UCSD-AML1 (cell line): ENCODE results near the gene PTPRN2.

ENCODE experiments used
- DNase-seq: peaks from one replicate; lab custom pipeline; 2025; ENCODE audit not compliant: unreplicated experiment; lab: John Stamatoyannopoulos, UW

The PTPRN2 gene

GRCh38 chr7:157640144-157640543 is 947.5 kb downstream of the PTPRN2 start:
- no peak for DNase-seq

- DNase-seq, result no peak
Observed at GRCh38 chr7:157638563-157638962, 949.1 kb downstream of the PTPRN2 start.

GRCh38 chr7:157637216-157637949 is 950.2 kb downstream of the PTPRN2 start:
- no peak for DNase-seq

DNA sequence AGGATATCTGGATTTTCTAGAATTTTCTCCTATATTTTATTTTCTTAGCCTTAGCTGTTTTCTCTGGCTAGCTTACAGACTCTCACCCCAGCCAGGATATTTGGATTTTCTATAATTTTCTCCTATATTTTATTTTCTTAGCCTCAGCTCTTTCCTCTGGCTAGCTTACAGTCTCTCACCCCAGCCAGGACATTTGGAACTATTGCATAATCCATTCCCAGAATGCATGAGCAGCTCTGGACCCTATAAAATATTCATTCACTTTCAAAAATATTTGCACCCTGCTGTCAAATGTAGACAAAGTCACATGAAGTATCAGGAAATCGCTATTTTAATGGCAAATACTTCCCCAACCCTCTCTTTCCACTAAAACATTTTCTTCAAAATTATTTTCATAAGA is 952.0 kb downstream of the PTPRN2 start:
- DNase-seq, result no peak

GRCh38 chr7:157635148-157635500 is 952.5 kb downstream of the PTPRN2 start:
- no peak for DNase-seq

GRCh38 chr7:157634401-157635147 is 953.0 kb downstream of the PTPRN2 start:
- DNase-seq, result no peak

GRCh38 chr7:157633465-157634185 is 954.0 kb downstream of the PTPRN2 start:
- no peak for DNase-seq

- DNase-seq, result no peak
Observed at GRCh38 chr7:157630301-157630853, 957.2 kb downstream of the PTPRN2 start.

DNA sequence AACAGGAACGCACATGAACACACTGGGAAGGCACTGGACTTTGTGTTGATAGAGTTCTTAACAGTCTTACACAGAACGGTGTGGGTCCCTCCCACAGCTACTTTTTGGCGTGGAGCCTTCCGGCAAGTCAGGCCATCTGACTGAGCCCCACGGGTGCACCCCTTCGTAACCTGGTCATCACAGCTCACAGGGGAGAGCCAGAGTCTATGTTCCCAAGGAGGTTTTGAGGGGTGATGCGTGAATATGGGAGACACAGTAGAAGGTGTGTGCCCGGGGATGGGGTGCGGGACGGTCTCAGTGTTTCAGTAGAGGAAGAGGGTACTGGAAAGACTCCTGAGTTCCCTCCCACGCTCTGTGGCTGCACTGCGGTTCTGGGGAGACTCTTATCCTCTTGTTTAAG is 959.2 kb downstream of the PTPRN2 start:
- no peak for DNase-seq

GRCh38 chr7:157627646-157628045 is 960.0 kb downstream of the PTPRN2 start:
- no peak for DNase-seq

GRCh38 chr7:157627033-157627432 is 960.6 kb downstream of the PTPRN2 start:
- DNase-seq, result no peak

GRCh38 chr7:157625973-157626742 is 961.5 kb downstream of the PTPRN2 start:
- no peak for DNase-seq

GRCh38 chr7:157623556-157623955 is 964.1 kb downstream of the PTPRN2 start:
- DNase-seq, result no peak

GRCh38 chr7:157622408-157623205 is 965.0 kb downstream of the PTPRN2 start:
- DNase-seq, result no peak

DNA sequence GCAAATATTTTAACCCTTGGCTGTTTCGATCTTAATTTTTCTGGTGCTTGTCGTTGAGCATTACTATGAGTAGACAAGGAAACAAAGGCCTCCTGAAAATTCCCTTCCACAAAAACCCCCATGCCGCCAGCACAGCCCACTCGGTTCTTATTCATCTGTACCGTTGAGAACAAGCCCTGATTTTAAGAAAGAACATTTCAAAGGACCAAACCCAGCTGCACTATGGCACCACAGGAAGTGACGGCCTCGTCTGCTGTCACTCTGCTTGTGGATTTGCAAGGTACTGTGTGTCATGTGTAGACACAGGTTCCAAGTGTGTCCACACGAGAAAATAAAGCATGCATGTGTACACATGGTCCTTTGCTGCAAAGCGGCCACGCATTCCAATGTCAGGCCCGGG is 965.6 kb downstream of the PTPRN2 start:
- DNase-seq, result no peak

- DNase-seq, result no peak
Observed at GRCh38 chr7:157621131-157621681, 966.4 kb downstream of the PTPRN2 start.

DNA sequence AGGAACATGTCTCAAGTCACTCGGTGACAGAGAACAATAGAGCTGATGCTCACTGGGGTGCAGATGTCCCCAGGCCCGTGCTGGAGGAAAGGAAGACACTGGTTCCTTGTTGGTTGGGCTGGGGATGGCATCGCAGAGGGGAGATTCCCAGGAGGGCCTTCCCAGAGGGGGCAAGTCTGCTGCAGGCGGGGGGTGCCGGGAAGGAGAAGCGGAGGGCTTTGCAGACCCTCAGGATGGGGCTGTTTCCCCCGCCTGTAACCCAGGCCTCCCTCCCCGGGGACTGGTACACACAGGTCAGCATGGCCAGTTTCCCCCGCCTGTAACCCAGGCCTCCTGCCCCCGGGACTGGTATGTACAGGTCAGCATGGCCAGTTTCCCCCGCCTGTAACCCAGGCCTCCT is 967.0 kb downstream of the PTPRN2 start:
- DNase-seq, result no peak

DNA sequence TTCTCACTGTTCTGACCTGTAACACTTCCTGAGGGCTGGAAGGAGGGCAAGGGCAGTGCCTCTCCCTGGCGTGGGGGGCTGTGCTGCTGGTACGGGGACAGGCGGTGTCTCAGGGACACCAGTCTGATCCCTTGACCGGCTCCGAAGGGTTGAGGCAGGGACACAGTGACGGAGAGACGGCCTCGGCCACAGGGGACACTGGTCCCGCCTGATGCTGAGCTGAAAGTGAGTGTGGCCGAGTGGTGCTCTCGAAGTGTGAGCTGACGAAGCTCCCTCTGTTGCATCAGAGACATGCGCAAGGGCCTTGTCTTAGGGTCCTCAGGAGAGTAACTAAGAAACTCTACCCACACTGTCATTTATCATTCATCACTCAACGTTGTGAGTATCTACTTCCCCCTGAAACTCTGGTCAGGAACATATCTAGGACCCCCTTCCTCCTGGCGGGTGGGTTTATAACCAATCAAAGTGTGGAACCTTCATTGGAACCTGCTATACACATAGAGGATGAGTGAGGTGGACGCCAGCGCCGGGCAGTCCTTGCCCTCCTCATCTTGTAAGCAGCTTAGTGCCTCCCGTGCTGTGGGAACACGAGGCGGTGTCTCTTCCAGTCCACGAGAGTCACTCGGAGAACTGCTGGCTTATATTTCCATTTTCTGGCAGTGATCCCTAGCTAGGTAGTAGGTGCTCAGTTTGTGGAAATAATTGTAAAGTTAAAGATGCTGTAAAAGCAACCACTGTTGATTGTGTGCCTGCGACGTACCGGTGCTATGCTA is 967.7 kb downstream of the PTPRN2 start:
- DNase-seq, result no peak
